ENCODE measurements around the gene MAIP1. TPM values are rescaled to one million over a fixed set of nuclear protein-coding genes. Genes with fewer than 3 reads are reported as not detected.

Gene MAIP1
- total and polyA plus RNA-seq, 9 of the 15 experiments (the other 6 are each of a cell fraction or from before 2014, with no cell fraction given): 3.6 to 30.0 (median 24.5) TPM

DNA sequence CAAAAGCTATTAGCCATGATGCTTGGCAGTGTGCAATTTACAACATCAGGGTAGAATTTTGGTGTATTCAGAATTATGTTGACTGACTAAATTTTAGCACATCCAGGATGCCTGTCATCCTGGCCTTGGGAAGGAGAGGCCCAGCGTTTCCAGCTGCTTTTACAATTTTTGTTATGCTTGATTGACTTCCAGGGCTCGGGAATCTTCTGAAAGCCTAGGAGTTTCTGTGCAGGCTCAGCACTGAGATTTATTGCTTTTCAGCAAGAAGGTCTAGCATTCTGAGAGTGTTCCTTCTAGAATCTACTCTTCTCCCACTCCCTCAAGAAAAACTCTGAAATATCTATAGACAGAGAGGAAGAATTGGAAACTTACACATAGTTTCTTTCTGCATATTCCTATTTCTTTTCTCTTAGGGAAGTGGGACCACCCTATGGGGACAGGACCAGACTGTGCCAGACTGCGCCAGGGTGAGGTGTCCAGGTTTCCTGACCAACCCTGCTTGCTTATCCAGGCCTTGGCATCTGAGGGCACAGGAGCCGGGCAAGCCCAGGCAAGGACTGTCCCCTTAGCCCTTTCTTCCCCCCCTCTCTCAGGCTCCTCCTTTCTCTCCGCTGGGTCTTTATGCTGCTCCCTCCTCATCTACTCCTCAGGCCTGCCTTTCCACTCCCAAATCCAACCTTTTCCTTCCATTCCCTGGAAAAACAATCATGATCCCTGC lies 26.9 kb downstream of the MAIP1 start:
- no peak overlapping the region for H2AFZ ChIP-seq (ENCODE audit: low read depth, low read length)
- no peak for DNase-seq (ENCODE audit: extremely low read depth in 1 of 4, low spot score in 3 of 4)
- H3K4me2 ChIP-seq (ENCODE audit: insufficient read depth, low read length): no peak overlapping the region
- no peak overlapping the region for H3K4me3 ChIP-seq
- H3K27ac ChIP-seq (ENCODE audit: extremely low read depth, low read depth, low read length): no peak overlapping the region
- H4K20me1 ChIP-seq (replicated peaks; ENCODE audit: control insufficient read depth, insufficient read depth, low read length): no peaks in the 10 kb centered on the region
- TF ChIP-seq HNRNPH1 (optimal IDR thresholded peaks at IDR 0.05; ENCODE audit: low read depth, low read length) (no peak), PHF20 (IDR thresholded peaks at IDR 0.05; ENCODE audit: partially characterized antibody) (no peak), IFI16 (CRISPR knock-in tag; IDR thresholded peaks at IDR 0.05) (no peak), CCAR2 (IDR thresholded peaks at IDR 0.05; ENCODE audit: low read depth, low read length) (no peak), ZNF165 (CRISPR knock-in tag; IDR thresholded peaks at IDR 0.05; ENCODE audit: borderline replicate concordance) (no peak), SUPT5H (IDR thresholded peaks at IDR 0.05) (no peak), ETV1 (tag; conservative IDR thresholded peaks at IDR 0.05; ENCODE audit: low read depth) (no peak), ZNF75A (CRISPR knock-in tag; IDR thresholded peaks at IDR 0.05) (no peak), EZH2 (IDR thresholded peaks at IDR 0.05; ENCODE audit: borderline replicate concordance, low read depth, low read length) (no peak), CSDE1 (IDR thresholded peaks at IDR 0.05) (no peak), ZNF445 (CRISPR knock-in tag; IDR thresholded peaks at IDR 0.05; ENCODE audit: low read depth) (no peak), NR2F6 (CRISPR knock-in tag; IDR thresholded peaks at IDR 0.05) (no peak), NFE2 (IDR thresholded peaks at IDR 0.05; ENCODE audit: low read depth) (no peak), SRSF1 (IDR thresholded peaks at IDR 0.05; ENCODE audit: low read depth, low read length) (no peak), HSF4 (CRISPR knock-in tag; IDR thresholded peaks at IDR 0.05; ENCODE audit: borderline replicate concordance) (no peak), STAG1 (CRISPR knock-in tag; IDR thresholded peaks at IDR 0.05; ENCODE audit: borderline replicate concordance) (no peak)
- TF ChIP-seq, protein P1, sequence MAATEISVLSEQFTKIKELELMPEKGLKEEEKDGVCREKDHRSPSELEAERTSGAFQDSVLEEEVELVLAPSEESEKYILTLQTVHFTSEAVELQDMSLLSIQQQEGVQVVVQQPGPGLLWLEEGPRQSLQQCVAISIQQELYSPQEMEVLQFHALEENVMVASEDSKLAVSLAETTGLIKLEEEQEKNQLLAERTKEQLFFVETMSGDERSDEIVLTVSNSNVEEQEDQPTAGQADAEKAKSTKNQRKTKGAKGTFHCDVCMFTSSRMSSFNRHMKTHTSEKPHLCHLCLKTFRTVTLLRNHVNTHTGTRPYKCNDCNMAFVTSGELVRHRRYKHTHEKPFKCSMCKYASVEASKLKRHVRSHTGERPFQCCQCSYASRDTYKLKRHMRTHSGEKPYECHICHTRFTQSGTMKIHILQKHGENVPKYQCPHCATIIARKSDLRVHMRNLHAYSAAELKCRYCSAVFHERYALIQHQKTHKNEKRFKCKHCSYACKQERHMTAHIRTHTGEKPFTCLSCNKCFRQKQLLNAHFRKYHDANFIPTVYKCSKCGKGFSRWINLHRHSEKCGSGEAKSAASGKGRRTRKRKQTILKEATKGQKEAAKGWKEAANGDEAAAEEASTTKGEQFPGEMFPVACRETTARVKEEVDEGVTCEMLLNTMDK (IDR thresholded peaks at IDR 0.05; ENCODE audit: borderline replicate concordance, insufficient read depth, low read depth, low read length, poor library complexity, severe bottlenecking): no peak
- TF ChIP-seq, protein P2, sequence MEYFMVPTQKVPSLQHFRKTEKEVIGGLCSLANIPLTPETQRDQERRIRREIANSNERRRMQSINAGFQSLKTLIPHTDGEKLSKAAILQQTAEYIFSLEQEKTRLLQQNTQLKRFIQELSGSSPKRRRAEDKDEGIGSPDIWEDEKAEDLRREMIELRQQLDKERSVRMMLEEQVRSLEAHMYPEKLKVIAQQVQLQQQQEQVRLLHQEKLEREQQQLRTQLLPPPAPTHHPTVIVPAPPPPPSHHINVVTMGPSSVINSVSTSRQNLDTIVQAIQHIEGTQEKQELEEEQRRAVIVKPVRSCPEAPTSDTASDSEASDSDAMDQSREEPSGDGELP (CRISPR knock-in tag; IDR thresholded peaks at IDR 0.05; ENCODE audit: borderline replicate concordance): no peak
- no peak for FAIRE-seq
- H3K79me2 ChIP-seq (ENCODE audit: control insufficient read depth, insufficient read depth, low read length): no peaks in the 10 kb centered on the region
- no TSS peak for BruUV-seq (replicated peaks)
- no peak overlapping the region; a peak in 1 of 4 replicates for H3K9ac ChIP-seq (ENCODE audit: insufficient read depth in 1 of 2, low read depth in 2 of 2, low read length in 2 of 2)
- intact Hi-C loops (cut with micrococcal nuclease): loop anchor here (10.0 kb wide), 3 partner anchors 213 to 613 kb away; no protein-coding TSS in a partner anchor
- POLR2A ChIA-PET: interaction anchor here (0.6 kb wide), 1 partner anchor 11 kb away, joined by 3 read pairs; no protein-coding TSS in a partner anchor
- no peaks in the 10 kb centered on the region for H3K9me1 ChIP-seq (ENCODE audit: control insufficient read depth, insufficient read depth, low read length)
- no peak for ATAC-seq
- H3K4me1 ChIP-seq (replicated peaks in 1 of 2; ENCODE audit: control insufficient read depth in 2 of 2, insufficient read depth in 2 of 2, low read length in 2 of 2): peaks cover 0 to 3% of the 10 kb centered on the region in 2 experiments; a peak in 2 of 5 replicates
- no peaks in the 10 kb centered on the region; the same call in 1 of the 2 replicates for H3K9me3 ChIP-seq (replicated peaks; ENCODE audit: control insufficient read depth, insufficient read depth, low read depth, low read length)
- H3K36me3 ChIP-seq (ENCODE audit: control insufficient read depth, insufficient read depth, low read length): no peaks in the 10 kb centered on the region
- in situ Hi-C loops (cut with MboI): no loop called here
- CTCF ChIA-PET (ENCODE audit: low intra/inter-chr PET ratio): no interaction called here
- no peaks in the 10 kb centered on the region for H3K27me3 ChIP-seq (ENCODE audit: control insufficient read depth in 2 of 2, insufficient read depth in 2 of 2, low read length in 2 of 2)
- WGBS (ENCODE audit: insufficient coverage, low coverage, missing lambda C conversion rate): 12% methylated on average over 4 of the region's 5 CpGs

All from K562 (cell line).